Esophagus squamous epithelium (tissue), 5 donors: Measurements from ENCODE around the gene VGLL4. TPM values are rescaled to one million over a fixed set of nuclear protein-coding genes. Genes with fewer than 3 reads are reported as not detected.
A peak's percentile ranks its signal among the peaks of the same experiment; 100 is the strongest.

Source experiments
- DNase-seq: peaks from one replicate; lab custom pipeline; 2025; lab: John Stamatoyannopoulos, UW
- H3K27ac ChIP-seq, 4 donors: fragments of 200-600 bp; sonication (generic); one replicate each; pipeline ENCODE4 v1.5.1; 2016 to 2019; ENCODE audit warnings: mild to moderate bottlenecking in 1 of 4
- H3K27me3 ChIP-seq, 4 donors: fragments of 200-600 bp; sonication (generic); 1 replicate in 3 of 4; 2 replicates in 1 of 4; pipeline versions ENCODE4 v1.5.1 to v1.6.0; 2017 to 2021; ENCODE audit warnings: antibody characterized with exemption in 1 of 4
- H3K36me3 ChIP-seq, 3 donors: fragments of 200-600 bp; sonication (generic); one replicate each; pipeline ENCODE4 v1.5.1; 2016 to 2019
- H3K4me1 ChIP-seq, 3 donors: fragments of 200-600 bp; sonication (generic); one replicate each; pipeline ENCODE4 v1.5.1; 2017 to 2019
- H3K4me3 ChIP-seq, 4 donors: fragments of 200-600 bp; sonication (generic); 1 replicate in 3 of 4; 2 replicates in 1 of 4; pipeline ENCODE4 v1.5.1; 2016 to 2019; ENCODE audit warnings: mild to moderate bottlenecking in 2 of 4, moderate library complexity in 1 of 4
- H3K9me3 ChIP-seq, 3 donors: fragments of 200-600 bp; sonication (generic); one replicate each; pipeline ENCODE4 v1.5.1; 2016 to 2019
- POLR2A ChIP-seq, 4 donors: fragments of 450-650 bp; IDR thresholded peaks; one replicate each; pipeline ENCODE4 v1.6.1; 2017; ENCODE audit warnings: antibody characterized with exemption in 4 of 4, mild to moderate bottlenecking in 4 of 4, moderate library complexity in 3 of 4
- WGBS, 2 donors: methylation state at CpG; one replicate each; pipeline ENCODE4 v1.1.5; 2018; 5-methylcytosine and 5-hydroxymethylcytosine counted together
- intact Hi-C: fragments of 100-400 bp; cut with DNase I; formaldehyde crosslinking; loops from one replicate; pipeline ENCODE4 v1.15.0; 2022
- total RNA-seq, 4 donors: library from RNA; depleted of rRNA; stranded (reverse); fragments of >200 nt; gene quantifications; one replicate each; pipeline ENCODE4 v1.1.0, GENCODE V29; 2016
- TF ChIP-seq, protein P1 (sequence below), 6 experiments: fragments of 450-650 bp in 4 of 6; fragments of 200-600 bp in 2 of 6; sonication (generic) in 2 of 6; IDR thresholded peaks; one replicate each; pipeline ENCODE4 v1.5.1; 2016 to 2019; ENCODE audit warnings: antibody characterized with exemption in 6 of 6, mild to moderate bottlenecking in 4 of 6, moderate library complexity in 4 of 6
- donor health status: DM: yes; HTN: yes; CAD: no.

The VGLL4 gene
- total RNA-seq, 4 donors from 2014 or later, result 31.8 to 50.0 (median 44.5) TPM

DNA sequence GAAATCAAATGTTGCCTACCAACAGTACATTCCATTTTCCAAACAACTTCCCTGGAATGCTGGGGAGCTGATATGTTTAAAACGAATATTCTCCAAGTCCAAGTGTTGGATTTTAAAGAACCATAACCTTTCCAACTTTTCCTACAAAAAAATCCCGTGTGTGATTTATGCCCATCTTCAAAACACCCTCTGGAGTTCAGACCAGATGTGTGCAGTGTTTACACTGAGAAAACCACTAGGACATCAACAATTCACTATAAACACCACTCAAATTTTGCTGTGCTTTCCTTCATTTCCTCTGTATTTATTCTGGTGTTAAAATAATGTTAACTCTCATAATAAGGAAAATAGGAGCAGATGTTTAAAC, 2.4 kb downstream of the VGLL4 start:
- peaks cover 24 to 80% (median 25%) of the 10 kb centered on the region in 3 donors for H3K4me1 ChIP-seq
- no peaks in the 10 kb centered on the region for H3K36me3 ChIP-seq
- peak overlapping the region; percentile 51 to 73 (median 64) for H3K4me3 ChIP-seq
- intact Hi-C loops, result loop anchor here (5.0 kb wide), 1 partner anchor 264 kb away; no protein-coding TSS in a partner anchor
- DNase-seq, result no peak
- H3K27ac ChIP-seq, result peak overlapping the region; percentile 80 to 94 (median 88)
- TF ChIP-seq, protein P1, sequence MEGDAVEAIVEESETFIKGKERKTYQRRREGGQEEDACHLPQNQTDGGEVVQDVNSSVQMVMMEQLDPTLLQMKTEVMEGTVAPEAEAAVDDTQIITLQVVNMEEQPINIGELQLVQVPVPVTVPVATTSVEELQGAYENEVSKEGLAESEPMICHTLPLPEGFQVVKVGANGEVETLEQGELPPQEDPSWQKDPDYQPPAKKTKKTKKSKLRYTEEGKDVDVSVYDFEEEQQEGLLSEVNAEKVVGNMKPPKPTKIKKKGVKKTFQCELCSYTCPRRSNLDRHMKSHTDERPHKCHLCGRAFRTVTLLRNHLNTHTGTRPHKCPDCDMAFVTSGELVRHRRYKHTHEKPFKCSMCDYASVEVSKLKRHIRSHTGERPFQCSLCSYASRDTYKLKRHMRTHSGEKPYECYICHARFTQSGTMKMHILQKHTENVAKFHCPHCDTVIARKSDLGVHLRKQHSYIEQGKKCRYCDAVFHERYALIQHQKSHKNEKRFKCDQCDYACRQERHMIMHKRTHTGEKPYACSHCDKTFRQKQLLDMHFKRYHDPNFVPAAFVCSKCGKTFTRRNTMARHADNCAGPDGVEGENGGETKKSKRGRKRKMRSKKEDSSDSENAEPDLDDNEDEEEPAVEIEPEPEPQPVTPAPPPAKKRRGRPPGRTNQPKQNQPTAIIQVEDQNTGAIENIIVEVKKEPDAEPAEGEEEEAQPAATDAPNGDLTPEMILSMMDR (IDR thresholded peaks at IDR 0.05), result no peak
- no peak for TF ChIP-seq POLR2A (IDR thresholded peaks at IDR 0.05)
- H3K9me3 ChIP-seq, result no peaks in the 10 kb centered on the region
- 9 to 16% methylated on average over 2 of the region's 2 CpGs for WGBS, 2 donors
- no peaks in the 10 kb centered on the region for H3K27me3 ChIP-seq

DNA sequence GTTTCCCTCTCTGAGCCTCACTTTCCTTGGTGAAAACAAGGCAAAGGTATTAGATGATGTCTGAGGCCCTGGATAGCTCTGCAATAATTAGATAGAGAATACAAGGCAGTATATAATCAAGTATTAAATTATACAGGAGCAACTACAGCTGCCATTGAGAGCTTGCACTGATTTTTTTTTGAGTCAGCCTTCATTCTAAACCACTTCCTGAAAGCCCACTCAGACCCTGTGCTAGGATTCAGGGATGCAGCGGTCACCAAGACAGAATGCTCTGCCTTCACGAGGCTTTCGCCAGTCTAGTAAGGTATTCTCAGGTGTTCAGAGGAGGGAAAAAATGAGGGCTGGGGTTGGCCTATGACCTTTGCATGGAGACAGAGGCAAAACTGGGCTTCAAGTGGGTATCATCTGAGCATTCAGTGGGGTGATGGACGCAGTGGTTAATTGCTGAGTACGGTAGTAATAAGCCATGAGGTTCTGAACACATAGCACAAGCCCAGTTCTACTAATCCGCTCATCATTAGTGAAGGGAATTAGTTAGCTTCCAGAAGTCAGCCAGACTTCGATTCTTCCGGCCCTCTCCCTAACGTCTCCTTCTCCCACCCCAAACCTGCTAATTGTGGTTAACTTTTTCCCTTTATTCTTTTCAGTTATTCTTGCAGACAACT, 3.6 kb downstream of the VGLL4 start:
- Histone ChIP-seq H3K36me3 (no peaks in the 10 kb centered on the region), H3K9me3 (no peaks in the 10 kb centered on the region), H3K27me3 (no peaks in the 10 kb centered on the region), H3K27ac (peak overlapping the region in 3 of 4 donors; percentile 88 to 94 (median 89)), H3K4me3 (peak overlapping the region in 1 of 4 donors; percentile 6), H3K4me1 (peaks cover 24 to 92% (median 33%) of the 10 kb centered on the region in 3 donors)
- TF ChIP-seq, protein P1 (IDR thresholded peaks at IDR 0.05), result no peak
- no peak for TF ChIP-seq POLR2A (IDR thresholded peaks at IDR 0.05)
- 83 to 88% methylated on average over 9 of the region's 9 CpGs for WGBS, 2 donors
- no peak for DNase-seq
- intact Hi-C loops, result loop anchor here (5.0 kb wide), 1 partner anchor 263 kb away; no protein-coding TSS in a partner anchor

DNA sequence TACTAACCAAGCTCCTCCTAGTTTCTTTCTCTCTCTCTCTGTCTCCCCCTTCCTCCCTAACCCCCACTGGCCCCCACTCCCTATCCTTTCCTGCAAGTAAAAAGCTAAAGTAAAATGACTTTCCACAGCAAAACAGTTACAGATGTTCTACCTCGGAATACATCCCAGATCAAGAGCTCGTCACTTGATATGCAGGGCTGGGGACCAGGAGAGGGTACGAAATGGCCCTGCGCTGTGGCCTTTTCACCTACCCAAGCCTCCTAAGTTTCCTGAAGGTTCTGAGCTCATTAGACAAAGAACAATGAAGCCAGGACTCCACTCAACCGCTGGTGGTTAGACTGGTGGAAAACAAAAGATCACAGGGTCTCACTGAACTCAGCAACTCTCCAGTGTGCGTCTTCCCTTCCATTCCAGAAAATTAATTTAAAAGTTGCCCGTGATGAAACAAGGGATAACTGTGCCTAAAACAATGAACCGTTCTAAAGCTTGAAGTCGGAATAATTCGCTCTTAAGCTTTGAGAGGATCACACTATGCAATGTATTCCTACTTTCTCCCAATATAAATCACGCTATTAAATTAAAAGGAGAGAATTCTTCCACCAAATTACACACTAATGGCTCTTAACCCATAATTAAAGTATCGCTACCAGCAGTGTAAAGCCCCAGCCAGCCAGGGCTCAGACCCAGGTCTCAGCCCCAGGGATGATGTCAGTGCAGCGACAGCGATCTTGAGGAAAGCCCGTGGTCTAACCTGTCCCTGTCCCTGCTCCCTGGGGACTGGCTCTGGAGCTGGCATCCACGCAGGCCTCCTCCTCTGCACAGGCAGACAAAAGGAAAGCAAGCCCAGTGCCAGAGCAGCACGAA, 5.0 kb downstream of the VGLL4 start:
- peak overlapping the region in 2 of 4 donors; percentile 14 to 48 for H3K4me3 ChIP-seq

DNA sequence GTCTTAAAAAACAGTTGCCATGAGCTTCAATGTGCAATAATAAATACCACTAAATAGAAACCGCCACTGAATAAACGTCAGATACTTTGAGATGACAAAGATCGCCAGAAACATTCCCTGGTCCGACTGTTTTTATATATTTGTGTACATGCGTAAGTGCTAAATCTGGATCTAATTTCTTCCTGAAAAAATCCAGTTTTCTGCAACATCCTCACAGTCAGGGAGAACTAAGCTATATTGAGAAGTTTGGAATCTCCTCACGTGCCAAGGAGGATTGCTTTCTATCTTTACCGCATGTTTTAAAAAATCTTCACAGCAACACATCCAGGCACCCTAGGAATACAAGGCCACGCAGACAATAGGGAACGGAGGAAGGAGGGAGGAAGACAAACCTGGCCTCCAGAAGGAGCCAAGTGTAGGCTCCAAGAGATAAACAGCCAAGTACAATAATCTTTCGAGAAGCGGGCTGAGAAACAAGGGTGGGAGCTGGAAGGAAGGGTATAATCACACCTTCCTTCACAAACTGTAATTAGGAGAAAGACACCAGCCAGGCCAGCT, 5.7 kb downstream of the VGLL4 start:
- WGBS, 2 donors, result 35 to 39% methylated on average over 11 of the region's 11 CpGs
- Histone ChIP-seq H3K27ac (peak overlapping the region; percentile 49 to 94 (median 72)), H3K9me3 (no peaks in the 10 kb centered on the region), H3K4me1 (peaks cover 27 to 98% (median 39%) of the 10 kb centered on the region in 3 donors), H3K36me3 (no peaks in the 10 kb centered on the region), H3K4me3 (peak overlapping the region in 3 of 4 donors; percentile 2 to 48 (median 14)), H3K27me3 (no peaks in the 10 kb centered on the region)
- TF ChIP-seq POLR2A (IDR thresholded peaks at IDR 0.05), result no peak
- TF ChIP-seq, protein P1 (IDR thresholded peaks at IDR 0.05), result no peak
- DNase-seq, result no peak
- intact Hi-C loops, result no loop called here

More for the DNA sequence above, 5.0 kb downstream of the VGLL4 start:
- intact Hi-C loops, result no loop called here
- Histone ChIP-seq H3K27me3 (no peaks in the 10 kb centered on the region), H3K36me3 (no peaks in the 10 kb centered on the region), H3K4me1 (peaks cover 27 to 98% (median 39%) of the 10 kb centered on the region in 3 donors), H3K27ac (peak overlapping the region; percentile 49 to 94 (median 72)), H3K9me3 (no peaks in the 10 kb centered on the region)
- no peak for TF ChIP-seq POLR2A (IDR thresholded peaks at IDR 0.05)
- TF ChIP-seq, protein P1 (IDR thresholded peaks at IDR 0.05), result no peak
- no peak for DNase-seq
- WGBS, 2 donors, result 74 to 76% methylated on average over 13 to 16 of the region's 17 CpGs
